ENCODE data around the gene GNG13. TPM values are rescaled to one million over a fixed set of nuclear protein-coding genes. Genes with fewer than 3 reads are reported as not detected.
A peak's percentile ranks its signal among the peaks of the same experiment; 100 is the strongest.

GNG13 gene
- total and polyA plus RNA-seq, 9 of the 15 experiments (the other 6 are each of a cell fraction or from before 2014, with no cell fraction given), result not detected

DNA sequence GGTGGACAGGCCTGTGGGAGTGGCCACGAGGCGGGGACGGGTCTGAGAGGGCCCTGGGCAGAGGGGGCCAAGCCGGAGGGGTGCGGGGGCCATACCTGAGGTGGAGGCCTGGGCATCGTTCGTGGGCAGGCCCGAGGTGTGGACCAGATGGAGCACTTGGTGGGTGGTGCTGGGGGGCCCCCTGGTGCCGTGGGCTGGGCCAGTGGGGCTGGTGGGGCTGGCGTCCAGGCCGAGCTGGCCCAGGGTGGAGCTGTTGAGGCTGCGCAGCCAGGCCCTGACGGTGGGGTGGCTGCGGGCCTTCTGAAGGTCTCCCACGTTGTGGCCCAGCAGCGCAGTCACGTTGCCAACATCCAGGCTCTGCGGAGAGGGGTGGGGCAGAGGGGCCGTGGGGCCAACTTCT is 30.6 kb downstream of the GNG13 start:
- CTCF ChIA-PET (ENCODE audit: low intra/inter-chr PET ratio), result no interaction called here
- no peak overlapping the region for H3K27ac ChIP-seq (ENCODE audit: extremely low read depth, low read depth, low read length)
- no peak for DNase-seq (ENCODE audit: extremely low read depth in 1 of 4, low spot score in 3 of 4)
- BruUV-seq (replicated peaks), result no TSS peak
- in situ Hi-C loops (cut with MboI) (no loop called here), intact Hi-C loops (cut with micrococcal nuclease) (no loop called here)
- peaks cover 0 to 6% of the 10 kb centered on the region in 2 experiments; a peak in 1 of 5 replicates for H3K27me3 ChIP-seq (ENCODE audit: control insufficient read depth in 2 of 2, insufficient read depth in 2 of 2, low read length in 2 of 2)
- H4K20me1 ChIP-seq (replicated peaks; ENCODE audit: control insufficient read depth, insufficient read depth, low read length), result 0 out of 2 replicates have a peak, but pooled peaks cover 3% of the 10 kb centered on the region
- no peak overlapping the region for H2AFZ ChIP-seq (ENCODE audit: low read depth, low read length)
- TF ChIP-seq ZNF79 (CRISPR knock-in tag; IDR thresholded peaks at IDR 0.05; ENCODE audit: low read depth) (no peak), SAFB (IDR thresholded peaks at IDR 0.05; ENCODE audit: borderline replicate concordance, low read depth, low read length) (peak; percentile 71), TBL1XR1 (IDR thresholded peaks at IDR 0.05; ENCODE audit: low read length in 2 of 2) (no peak), BRD9 (IDR thresholded peaks at IDR 0.05; ENCODE audit: low read depth, partially characterized antibody) (no peak), ZBED1 (IDR thresholded peaks at IDR 0.05) (no peak), ZBTB7A (IDR thresholded peaks at IDR 0.05; ENCODE audit: borderline replicate concordance, control insufficient read depth, low read depth, low read length) (peak; percentile 8; the same call in 1 of the 2 replicates)
- POLR2A ChIA-PET, result interaction anchor here (0.9 kb wide), 1 partner anchor 11 kb away, joined by 7 read pairs; no protein-coding TSS in a partner anchor
- H3K9me1 ChIP-seq (ENCODE audit: control insufficient read depth, insufficient read depth, low read length), result peaks cover 2% of the 10 kb centered on the region
- no peaks in the 10 kb centered on the region for H3K9me3 ChIP-seq (replicated peaks; ENCODE audit: control insufficient read depth, insufficient read depth, low read depth, low read length)
- H3K4me2 ChIP-seq (ENCODE audit: insufficient read depth, low read length), result no peak overlapping the region
- no peaks in the 10 kb centered on the region for H3K36me3 ChIP-seq (ENCODE audit: control insufficient read depth, insufficient read depth, low read length)
- ATAC-seq, result no peak
- no peak overlapping the region; a peak in 2 of 4 replicates for H3K9ac ChIP-seq (ENCODE audit: insufficient read depth in 1 of 2, low read depth in 2 of 2, low read length in 2 of 2)
- 33% methylated on average over 10 of the region's 19 CpGs for WGBS (ENCODE audit: insufficient coverage, low coverage, missing lambda C conversion rate)
- H3K79me2 ChIP-seq (ENCODE audit: control insufficient read depth, insufficient read depth, low read length), result no peaks in the 10 kb centered on the region
- no peak overlapping the region for H3K4me3 ChIP-seq
- no peak for FAIRE-seq
- peaks cover 0 to 67% of the 10 kb centered on the region in 2 experiments; a peak in 2 of 5 replicates for H3K4me1 ChIP-seq (replicated peaks in 1 of 2; ENCODE audit: control insufficient read depth in 2 of 2, insufficient read depth in 2 of 2, low read length in 2 of 2)

Measured in K562 (cell line).